GM18519 (cell line): ENCODE measurements around the gene SLN.

Experiments used
- ATAC-seq: cut with Tn5 transposase; IDR thresholded peaks from one replicate; pipeline ENCODE4 v1.9.1; 2021; ENCODE audit warnings: mild to moderate bottlenecking, moderate library complexity; ENCODE audit not compliant: unreplicated experiment, low FRiP score

Gene SLN

DNA sequence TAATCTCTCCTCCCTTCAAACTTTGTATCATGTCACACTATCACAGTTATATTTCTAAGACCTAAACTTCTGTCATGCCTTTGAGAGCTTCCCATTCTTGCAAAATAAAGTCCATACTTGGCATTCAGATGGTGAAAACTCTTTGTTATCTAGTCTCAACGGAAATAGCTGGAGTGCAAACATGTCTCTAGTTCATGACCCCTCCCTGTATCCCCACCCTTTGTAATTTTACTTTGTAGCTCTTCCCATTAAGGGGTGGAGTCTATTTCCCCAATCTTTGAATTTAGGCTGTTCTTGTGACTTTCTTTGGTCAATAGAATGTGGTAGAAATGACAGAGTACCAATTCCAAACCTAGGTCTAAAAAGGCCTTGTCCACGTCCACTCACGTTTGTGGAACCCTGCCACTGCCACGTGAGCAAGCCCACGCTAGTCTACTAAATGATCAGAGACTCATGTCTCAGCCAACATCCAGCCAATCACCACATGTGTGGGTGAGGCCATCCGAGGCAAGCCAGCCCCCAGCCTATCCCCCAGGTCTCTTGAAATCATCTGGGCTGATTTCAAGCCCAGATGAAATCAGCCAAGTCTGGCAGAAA, 23.4 kb downstream of the SLN start:
- ATAC-seq: no peak

DNA sequence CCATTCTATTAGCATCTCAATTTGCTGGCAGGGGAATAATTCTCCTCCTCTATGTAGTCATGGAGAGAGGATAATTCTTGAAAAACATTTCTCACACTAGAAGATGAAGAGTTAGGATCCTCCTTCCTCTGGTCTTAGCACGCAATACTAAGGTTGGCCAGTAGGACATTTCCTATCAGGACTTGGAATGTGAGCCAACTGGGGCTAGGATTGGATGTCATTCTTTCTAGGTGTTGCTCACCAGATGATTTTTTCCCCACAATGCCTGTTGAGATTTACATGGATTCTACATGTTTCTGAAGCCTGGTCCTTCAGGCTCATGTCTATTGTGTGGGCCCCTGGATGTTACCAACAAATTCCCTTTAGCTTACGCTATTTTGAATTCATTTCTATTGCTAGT, 28.0 kb downstream of the SLN start:
- no peak for ATAC-seq

DNA sequence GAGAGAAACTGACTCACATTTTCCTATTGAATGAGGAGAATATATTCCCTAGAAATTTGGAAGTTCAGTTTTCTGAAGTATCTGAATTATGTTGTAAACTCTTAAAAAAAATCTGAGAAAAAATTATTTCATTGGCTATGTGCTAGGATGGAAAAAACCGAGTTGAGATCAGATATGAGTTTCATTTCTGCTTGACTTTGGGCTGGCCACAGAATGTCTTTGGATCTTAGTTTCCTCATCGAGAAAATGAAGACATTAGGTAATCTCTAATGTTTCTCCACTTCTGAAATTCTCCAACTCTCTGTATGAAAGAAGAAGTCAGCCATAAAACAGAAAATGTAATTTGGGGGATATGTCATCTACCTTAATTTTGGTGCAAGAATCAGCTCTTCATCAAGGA, 28.8 kb downstream of the SLN start:
- no peak for ATAC-seq

DNA sequence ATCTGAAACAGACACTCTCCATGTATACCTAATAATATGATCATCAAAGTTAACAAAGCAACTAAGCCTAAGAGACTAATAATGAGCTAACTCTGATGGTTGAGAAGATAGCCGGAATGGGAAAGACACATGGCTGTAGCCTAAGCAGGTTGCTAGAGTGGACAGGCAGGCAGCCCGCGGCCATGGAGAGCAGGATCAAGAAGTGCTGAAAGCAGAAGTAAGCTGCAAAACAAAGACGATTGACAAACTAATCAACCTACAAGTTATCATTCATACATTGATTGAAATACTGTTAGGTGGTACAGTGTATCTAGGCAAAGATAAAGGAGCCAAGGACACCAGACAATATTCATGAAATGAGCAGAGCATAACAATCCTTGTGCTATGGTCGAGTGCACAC, 29.3 kb downstream of the SLN start:
- no peak for ATAC-seq

DNA sequence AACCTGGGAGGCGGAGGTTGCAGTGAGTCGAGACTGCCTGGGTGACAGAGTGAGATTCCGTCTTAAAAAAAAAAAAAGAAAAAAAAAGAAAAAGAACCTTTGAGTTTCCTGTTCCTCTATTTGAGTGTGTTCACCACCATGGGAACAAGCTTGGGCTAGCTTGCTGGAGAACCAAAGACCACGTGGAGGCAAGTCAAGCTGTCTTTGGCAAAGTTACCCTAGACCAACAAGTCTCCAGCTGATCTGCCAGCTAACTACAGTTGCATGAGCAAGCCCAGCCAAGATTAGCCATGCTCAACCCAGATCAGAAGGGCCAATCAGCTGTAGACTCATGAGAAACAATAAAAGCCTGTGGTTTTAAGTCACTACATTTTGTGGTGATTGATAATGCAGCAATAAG, 29.7 kb downstream of the SLN start:
- no peak for ATAC-seq

DNA sequence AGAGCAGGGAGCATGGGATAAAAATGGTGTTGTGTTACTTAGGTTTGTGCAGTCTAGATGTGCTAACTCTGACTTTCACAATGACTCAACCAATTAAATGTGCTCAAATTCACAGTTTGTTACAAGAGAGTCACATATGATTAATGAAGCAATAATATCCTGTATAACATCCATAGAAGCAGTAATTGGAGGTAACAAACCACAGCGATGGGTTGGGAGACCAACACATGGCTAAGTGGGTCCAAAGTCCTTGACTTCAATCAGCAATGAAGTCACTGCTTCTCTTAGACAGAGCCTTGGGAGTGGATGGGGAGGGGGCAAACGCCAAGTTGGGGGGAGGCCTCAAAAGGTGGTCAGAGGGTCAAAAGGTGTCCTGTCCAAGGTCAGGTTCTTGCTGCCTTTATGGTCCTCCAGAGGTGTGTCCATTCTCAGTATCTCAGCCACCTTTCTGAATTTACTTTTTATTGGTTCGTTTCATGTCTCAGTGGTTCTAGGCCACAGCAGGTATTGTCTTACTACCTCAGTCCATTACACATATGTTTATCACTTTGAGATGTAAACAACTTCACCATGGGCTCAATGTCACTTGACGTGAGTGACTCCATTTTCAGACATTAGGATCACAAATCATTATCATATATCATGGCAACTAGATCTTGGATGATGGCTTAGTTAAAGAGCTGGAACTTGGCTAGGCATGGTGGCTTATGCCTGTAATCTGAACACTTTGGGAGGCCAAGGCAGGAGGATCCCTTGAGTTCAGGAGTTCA, 32.4 kb downstream of the SLN start:
- ATAC-seq: no peak

DNA sequence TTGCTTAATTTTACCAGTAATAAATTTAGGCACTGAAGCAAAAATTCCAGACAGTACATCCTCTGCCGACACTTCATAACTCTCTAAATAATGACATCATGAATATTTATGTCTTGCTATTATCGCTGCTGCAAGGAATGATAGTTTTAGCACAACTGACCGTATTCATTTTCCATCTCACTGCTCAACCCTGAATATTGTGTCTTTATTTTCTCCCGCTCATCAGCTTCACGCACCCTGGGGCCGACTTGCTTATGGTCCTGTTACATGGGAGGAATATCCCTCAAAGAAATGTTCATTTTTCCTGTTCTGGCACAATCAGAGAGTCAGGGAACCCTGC, 33.3 kb downstream of the SLN start:
- no peak for ATAC-seq

DNA sequence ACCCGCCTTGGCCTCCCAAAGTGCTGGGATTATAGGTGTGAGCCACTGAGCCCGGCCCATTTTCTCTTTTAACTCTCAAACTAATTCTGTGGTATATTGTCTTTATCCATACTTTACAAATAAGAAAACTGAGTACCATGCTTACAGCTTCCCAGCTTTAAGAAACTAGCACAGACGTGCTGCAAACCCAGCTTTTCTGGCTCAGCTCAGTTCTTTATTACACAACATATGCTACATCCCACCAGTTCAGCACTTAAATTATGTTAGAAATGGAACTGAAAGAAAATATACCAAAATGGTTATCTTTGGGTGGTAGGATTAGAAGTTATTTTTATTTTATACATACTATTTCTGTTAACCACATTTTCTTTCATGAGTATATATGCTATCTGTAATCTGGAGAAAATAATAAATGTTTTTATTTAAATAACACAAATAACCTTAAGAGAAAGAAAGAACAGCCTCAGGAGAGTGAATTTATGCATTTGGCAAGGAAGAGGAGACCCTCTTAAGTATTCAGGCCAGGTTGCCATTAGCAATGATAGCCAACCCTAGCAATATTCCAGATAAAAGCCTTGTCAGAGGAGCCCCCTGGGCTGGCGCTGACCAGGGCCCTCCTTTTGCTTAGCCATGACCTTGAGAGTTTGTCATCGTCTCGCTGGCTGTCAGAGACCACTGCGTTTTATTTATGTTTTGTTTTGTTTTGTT, 33.8 kb downstream of the SLN start:
- ATAC-seq: no peak

DNA sequence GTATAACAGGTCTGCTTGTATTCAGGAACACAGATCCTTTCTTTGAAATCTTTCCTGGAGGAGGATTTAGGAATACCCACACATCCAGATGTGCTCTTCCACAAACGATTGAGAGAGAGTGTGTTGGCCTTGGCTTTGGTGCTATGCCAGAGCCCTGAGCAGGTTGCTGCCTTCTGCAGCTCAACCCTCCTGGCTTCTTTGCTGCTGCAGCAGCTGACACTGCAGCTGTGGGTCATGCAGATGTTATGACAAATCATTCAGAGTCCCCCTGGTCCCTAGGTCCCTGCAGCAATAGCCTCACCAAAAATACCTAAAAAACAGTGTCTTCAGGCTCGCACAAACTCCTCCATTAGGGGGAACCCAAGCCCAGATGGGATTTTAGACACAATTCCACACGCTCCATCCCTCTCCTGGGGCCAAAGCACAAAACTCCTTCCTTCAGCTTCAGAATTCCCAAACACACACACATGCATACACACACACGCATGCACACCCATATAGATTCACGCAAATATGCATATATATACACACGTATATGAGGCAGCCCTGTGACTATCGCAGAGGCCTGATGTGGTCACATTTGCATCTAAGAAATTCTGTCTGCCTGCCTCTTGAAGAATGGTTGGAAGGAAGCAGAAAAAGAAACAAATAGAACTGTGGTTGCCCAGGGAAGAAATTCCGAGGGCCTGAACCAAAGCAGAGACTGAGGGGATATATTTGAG, 35.4 kb downstream of the SLN start:
- no peak for ATAC-seq

DNA sequence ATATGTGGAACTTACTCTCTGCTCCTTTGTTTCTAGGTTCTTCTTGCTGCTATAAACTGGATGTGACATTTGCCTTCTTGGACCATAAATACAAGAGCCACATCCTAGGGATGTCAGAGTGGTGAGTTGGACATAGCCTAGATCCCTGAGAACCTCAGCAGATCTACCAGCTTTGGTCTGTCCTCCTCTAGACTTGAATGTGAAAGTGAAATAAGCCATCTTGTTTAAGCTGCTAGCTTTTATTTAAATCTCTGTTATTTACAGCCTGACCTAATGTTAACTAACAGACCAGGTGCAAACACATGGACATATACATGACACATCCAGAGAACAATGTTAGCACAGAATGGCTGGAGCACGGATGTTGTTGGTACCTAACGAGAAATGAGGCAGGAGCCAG, 36.0 kb downstream of the SLN start:
- ATAC-seq: no peak

DNA sequence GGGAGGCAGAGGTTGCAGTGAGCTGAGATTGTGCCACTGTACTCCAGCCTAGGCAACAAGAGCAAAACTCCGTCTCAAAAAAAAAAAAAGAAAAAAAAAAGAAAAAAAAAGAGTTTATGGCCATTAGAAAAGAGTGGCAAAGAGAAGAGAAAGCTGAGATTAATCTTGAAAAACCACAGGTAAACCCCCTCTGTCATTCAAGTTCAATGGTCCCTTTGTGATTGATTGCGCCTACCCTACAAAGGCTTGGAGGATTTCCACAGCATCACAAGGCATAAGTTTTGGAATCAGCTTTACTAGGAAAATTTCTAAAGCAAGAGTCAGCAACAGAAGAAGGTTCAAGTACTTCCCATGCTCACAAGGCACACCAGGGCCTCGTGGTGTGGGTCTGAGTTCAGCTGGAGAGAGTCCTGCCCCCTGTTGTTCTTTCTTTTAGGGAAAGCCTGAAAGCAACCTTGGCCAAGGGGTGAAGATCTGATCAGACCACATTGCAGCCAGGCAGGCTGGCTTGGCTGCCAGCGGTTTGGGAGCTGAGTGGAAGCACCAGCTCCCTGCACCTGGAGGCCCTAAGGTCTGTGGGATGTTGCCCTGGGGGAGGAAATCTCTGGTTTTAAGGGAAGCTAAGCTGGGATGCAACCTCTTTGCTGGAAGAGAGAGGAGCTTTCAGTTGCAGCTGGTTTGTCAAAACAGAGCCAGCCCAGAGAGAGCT, 41.8 kb downstream of the SLN start:
- ATAC-seq: no peak

DNA sequence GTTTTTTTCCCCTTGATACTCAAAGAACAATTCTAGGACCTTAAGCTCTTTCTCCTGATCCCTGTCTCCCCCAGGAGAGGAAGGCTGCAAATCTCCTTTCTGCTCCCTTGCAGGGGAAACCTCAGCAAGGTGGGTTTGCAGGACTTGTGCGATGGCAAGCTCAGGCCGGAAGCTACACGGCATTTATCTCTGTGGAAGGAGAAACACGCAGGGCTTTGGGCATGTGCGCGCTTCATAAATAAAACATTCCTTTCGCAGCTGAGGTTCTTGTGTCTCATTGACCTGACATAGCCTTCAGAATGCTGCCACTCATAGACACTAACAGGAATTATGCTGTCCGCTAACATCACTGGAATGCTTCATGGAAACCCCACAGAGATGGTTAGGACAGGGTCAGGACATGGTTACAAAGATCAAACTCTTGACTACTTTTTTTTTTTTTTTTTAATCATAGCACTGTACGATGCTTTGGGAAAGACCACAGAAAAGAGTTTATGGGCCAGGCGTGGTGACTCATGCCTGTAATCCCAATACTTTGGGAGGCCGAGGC, 42.6 kb downstream of the SLN start:
- no peak for ATAC-seq

DNA sequence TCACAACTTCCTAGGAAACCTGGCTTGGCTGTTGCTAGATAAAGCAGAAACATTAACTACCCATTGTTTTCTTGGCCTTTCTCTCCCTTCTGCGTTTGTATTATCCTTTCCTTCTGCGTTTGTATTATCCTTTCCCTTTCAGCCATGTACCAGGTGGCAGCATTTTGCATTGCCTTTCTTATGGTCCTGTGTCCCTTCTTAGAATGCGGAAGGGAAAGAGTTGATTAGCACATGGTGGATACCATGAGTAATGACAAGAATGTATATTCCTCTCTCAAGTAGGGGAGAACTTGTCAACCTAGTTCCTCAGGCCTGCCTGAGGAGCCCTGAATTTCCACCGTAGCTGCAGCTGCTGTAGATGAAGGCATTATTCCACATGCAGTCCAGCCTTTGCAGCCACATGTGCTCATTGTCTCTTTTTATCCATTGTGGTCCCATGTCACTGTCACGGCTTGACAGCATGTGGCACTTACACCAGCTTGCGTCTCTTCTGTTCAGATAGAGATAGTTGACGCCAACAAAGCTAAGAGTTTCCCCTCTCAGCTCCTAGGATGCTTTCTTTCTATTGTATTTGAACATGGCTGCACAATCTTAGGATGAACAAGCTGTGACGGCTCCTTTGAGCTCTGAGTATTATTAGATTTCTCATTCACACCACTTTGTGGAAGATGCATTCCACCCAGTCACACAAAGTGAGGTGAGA, 44.8 kb downstream of the SLN start:
- ATAC-seq: no peak

DNA sequence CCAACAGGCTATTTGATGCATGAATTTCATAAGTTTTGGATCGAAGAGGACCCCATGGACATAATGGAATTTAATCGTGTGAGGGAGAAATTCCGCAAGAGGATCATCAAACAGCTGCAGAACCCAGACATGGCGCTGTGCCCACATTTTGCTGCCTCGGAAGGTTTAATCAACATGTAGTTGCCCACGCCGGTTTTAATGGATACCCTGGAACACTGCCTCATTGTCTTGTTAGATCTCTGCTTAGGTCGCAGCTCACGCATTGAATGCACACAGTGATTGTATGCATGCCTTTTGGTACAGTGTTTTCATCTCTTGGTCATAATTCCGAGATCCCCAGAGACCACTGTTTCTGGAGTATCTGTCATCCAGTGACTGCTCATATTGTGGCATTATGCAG, 46.8 kb downstream of the SLN start:
- no peak for ATAC-seq

DNA sequence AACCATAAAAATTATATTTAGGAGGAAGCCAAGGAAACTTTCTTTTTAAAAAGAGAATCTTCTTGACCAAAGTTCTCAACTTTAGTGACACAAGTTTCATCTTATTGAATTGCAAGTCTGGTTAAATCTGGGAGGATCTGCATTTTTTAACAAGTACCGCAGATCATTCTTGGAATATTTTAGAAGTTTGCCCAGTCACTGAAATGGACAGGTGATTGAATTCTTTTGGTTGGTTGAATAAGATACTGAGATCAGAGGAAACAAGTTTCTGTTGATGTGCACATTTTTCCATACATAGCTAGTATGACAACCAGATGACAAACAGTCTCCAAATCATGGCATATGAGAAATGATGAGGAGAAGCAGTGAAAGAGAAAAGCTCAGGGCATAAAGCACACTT, 50.2 kb downstream of the SLN start:
- ATAC-seq: no peak

DNA sequence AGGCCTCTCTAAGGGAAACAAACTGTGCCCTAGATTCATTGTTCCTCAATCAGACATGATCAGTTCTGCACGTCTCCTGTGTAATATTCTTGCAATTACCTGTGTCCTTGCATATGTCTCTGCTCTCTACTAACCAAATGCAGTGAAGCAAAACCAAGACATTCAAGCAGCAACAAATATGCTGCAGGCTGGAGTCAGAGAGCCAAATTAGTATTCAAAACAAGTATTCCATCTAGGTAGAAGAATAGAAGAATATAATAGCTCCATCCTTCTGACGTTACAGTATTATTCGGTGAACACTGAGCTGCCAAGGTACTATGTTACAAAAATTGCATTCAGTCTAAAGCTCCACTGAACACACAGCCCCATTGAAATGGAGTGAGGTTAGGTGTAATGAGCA, 51.8 kb downstream of the SLN start:
- ATAC-seq: no peak

DNA sequence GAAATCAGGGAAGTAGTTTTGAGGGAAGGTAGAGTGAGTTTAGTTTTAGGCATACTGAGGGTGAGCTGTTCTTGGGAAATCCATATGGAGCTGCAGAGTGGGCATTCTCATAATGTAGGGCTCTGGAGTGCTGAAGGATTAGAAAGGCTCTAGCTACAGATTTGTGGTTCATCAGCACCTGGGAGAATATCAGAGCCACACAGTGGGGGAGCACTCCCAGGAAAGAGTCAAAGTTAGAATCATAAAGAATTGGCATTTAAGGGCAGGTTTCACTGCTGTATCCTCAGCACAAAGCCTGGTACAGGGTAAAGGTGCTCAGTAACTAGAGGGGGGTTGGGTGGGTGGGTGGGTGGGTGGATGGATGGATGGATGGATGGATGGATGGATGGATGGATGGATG, 52.5 kb downstream of the SLN start:
- ATAC-seq: no peak
